GM19025 (cell line): ENCODE data around the gene DDX23.

Experiments
- ATAC-seq: cut with Tn5 transposase; IDR thresholded peaks from one replicate; pipeline ENCODE4 v1.9.1; 2021; ENCODE audit warnings: mild to moderate bottlenecking, low read depth, moderate library complexity; ENCODE audit not compliant: unreplicated experiment

DDX23 gene

DNA sequence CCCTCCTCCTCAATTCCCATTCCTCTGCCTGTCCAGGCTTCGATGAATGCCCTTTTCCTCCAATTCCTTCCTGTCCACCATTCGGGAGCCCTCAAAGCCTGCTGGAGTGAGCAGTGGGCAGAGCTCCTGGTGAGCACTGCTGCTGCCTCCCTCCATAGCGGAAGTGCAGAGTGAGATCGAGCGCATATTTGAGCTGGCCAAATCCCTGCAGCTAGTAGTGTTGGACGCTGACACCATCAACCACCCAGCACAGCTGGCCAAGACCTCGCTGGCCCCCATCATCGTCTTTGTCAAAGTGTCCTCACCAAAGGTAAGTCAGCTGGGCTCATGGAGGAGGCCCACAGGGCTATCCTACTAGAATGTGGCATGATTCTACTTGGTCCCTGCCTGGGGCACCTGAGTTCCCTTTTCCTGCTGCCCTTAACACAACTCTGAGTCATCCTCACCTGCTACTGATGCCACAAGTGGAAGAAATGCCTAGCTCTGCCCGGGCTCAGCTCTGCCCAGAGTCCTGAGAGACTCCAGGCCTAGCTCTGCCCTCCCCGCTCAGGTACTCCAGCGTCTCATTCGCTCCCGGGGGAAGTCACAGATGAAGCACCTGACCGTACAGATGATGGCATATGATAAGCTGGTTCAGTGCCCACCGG is 25.6 kb downstream of the DDX23 start:
- ATAC-seq = no peak

DNA sequence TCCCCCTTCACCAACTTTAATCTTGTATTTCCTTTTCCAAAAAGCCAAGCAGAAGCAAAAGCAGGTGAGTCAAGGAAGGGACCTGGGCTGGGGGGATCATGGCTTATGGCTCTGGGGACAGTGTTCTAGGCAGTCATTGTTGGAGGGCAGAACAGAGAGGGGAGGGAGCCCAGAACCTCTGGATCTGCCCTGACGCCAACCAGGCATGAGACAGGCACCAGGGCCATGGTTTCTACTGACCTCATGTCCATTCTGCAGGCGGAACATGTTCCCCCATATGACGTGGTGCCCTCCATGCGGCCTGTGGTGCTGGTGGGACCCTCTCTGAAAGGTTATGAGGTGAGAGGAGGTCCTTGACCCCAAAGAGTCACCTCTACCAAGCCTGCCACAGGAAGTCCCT is 27.1 kb downstream of the DDX23 start:
- no peak for ATAC-seq

- peak; percentile 54 for ATAC-seq
Measured at GRCh38 chr12:48824112-48824511, 27.9 kb downstream of the DDX23 start.

- ATAC-seq = no peak
Measured at GRCh38 chr12:48823281-48823680, 28.7 kb downstream of the DDX23 start.

DNA sequence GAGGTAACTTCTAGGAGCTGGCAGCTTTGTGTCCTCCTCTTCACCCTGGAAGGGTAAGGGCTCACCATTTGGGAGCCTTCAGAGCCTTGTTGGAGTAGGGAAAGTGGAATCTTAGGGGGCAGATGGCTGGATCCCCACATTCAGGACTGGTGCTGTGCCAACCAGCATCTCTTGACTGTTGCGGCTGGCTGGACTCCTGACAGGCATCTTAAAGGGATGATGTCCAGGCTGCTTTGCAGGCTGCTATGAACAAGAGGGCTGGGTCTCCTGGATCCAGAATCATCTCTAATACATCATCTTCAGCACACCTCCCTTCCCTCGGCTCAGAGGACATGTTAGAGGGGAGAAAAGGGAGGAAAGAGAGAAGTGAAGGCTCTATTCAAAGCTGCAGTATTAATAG is 29.3 kb downstream of the DDX23 start:
- ATAC-seq = no peak

DNA sequence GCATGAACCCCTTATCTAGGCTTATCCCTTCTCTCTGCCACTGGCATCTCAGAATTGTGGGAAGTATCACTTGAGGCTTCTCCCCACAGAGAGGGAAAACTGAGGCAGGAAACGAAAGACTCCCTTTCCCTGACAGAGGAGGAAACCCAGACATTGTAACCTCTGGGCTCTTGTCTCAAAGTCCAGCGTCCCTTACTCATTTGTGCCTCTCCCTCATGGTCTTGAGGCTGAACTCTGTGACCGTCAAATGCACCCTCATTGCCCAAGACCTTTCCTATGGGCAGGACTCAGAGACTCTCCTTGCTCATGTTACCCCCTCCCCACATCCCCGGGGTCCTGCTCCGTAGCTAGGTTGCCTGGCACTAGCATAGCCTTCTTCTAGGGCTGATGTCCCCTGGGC is 29.8 kb downstream of the DDX23 start:
- no peak for ATAC-seq

DNA sequence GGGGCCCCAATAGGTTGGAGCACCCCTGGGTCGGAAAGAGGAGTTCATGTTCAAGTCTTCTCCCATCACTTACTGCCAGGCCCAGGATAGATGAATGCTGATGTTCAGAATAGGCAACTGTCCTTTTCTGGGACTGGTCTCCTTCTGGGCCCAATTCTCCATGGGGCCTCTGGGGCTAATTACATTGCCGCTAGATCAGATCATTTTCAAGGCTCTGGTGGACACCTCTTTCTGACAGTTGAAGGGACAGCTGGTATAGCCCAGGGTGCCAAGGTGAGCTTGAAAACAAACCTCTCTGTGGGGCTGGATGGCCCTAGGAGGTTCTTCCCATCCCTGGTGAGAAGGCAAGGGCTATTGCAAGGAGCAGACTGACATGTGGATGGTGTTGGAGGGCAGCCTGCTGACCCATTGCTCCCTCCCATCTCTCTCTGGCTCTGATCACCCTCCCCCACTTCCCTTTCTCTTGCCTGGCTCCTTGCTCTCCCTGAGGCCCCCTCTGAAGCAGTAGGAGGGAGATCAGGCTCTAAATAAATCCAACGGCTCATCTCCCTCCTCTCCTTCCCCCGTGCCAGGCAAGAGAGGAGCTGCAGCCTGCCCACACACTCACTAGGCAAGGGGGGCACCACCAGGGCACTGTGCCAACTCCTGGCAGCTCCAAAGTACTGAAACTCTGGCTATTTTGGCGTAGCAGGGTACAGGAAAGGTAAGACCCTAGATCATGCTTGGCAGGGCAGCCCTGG is 31.8 kb downstream of the DDX23 start:
- ATAC-seq = no peak

- no peak for ATAC-seq
Measured at GRCh38 chr12:48818831-48819590, 33.0 kb downstream of the DDX23 start.

DNA sequence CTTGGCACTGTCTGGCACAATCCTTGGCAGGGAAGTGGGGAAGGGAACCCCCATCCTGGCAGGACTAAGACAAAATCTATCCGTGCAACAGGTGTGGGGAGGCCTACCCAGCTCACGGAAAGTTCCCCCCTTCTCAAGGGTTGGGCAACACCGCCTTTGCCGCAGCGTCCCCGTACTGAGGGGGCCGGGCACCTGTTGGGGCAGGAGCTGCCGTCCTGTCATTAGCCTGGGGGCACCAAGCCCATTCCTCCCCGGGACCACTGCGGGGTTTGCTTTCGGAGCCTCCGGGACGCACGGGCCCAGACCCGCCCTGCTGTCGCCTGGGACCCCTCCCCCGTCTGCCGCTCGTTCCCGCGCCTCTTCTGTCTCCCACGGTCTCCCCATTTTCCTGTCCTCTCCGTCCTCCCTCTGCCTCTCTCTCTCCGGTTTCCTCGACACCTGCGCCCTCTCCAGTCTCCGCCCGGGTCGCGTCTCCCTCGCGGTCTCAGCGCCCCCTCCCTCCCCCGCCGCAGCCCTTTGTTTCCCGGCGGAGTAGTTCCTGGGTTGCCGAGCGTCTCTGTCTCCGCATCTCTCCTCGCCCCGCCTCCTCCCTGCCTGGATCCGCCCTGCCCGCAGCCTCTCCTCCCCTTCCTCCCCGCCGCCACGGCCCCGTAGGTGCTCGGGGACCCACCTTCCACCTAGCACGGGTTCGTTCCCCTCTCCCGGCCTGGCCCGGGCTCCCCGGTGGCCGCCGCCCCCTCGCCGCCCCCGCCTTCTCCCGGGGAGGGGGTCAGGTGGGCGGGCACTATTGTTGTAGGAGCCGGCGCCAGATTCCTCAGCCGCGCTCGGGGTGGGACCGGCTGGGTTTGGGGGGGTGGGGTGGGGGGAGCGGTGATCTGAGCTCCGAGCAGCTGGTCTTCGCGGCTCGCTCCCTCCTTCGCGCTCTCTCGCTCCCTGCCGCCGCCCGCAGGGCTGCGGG is 33.8 kb downstream of the DDX23 start, which contains the start of gene CACNB3:
Gene CACNB3 (plus strand): TSS at position 624 of the 958 bp plus-strand sequence. CDS start 434 bp downstream, outside the sequence.
- peak; percentile 44 for ATAC-seq

DNA sequence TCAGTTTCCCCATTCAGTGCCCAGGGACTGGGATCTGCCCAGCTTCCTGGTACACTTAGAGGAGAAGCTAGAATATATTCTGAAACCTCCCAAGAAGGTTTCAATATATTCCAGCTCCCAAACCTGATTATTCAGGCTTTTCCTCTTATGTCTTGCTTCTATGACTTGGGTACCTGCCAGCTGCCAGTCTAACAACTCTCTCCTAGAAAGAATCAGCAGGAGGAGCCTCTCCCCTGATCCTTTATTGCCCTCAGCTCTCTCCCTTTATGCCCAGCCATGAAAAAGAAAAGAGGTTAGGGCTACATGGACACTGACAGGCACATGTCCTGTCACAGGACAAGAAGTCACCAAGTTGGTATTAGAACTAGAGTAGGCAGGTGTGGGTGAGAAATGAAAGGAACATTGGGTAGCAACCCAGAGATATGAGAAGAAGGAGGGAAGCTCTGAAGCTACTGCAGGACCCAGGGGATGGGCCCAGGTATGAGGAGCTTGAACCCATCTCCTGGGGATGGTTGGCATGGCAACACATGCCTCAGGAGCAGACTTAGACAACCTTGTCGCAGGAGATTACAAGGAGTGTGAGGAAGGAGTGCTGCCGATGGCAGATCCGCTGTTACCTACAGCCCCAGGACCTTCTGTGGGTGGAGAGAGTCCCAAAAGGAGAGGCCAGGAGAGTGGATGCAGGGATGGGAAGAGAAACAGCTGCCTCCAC is 35.7 kb downstream of the DDX23 start:
- no peak for ATAC-seq

- ATAC-seq = peak; percentile 34
Measured at GRCh38 chr12:48815126-48816110, 36.5 kb downstream of the DDX23 start.

DNA sequence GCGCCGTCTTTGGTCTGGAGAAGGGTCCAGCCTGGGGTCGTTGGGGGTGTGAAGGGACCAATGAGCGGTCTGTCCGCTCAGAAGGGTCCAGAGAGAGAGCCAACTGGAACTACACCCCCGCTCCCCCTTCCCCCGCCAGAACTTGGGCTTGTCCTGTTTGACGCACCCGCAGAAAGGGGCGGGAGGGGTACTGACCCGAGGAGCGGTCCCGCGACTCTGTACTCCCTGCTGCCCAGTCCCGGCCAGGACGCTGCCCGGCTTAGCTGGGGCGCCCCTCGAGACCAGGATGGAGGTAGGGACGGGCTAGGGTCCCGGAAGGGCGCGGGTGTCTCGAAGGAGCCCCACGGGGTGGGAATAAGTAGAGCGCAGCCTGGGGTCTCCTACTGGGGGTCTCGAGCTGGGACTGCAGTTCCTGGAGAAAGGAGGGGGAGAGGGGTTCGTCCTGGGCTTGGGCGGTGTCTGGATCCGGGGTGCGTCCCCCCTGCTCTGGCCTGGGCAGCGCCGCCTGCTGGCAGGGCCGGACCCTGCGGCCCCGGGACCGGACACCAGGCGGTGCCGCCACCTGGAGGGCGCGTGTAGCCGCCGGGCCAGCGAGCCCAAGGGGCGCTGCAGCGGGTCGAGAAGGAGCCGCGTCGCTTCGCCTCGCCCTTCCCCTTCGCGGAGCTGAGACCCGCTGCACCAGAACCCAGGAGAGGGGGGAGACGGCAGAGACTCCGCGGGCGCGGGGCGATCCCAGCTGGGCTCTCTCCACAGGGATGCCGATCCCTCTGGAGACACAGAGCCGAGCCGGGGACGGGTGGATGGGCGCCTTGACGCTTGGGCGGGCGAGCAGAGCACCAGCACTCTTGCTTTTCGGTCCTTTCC is 37.5 kb downstream of the DDX23 start:
- ATAC-seq = peak; percentile 71

GRCh38 chr12:48813465-48814261 is 38.3 kb downstream of the DDX23 start:
- ATAC-seq = no peak

- ATAC-seq = no peak
Measured at GRCh38 chr12:48812389-48812788, 39.6 kb downstream of the DDX23 start.

- ATAC-seq = no peak
Measured at GRCh38 chr12:48811437-48812090, 40.4 kb downstream of the DDX23 start.

DNA sequence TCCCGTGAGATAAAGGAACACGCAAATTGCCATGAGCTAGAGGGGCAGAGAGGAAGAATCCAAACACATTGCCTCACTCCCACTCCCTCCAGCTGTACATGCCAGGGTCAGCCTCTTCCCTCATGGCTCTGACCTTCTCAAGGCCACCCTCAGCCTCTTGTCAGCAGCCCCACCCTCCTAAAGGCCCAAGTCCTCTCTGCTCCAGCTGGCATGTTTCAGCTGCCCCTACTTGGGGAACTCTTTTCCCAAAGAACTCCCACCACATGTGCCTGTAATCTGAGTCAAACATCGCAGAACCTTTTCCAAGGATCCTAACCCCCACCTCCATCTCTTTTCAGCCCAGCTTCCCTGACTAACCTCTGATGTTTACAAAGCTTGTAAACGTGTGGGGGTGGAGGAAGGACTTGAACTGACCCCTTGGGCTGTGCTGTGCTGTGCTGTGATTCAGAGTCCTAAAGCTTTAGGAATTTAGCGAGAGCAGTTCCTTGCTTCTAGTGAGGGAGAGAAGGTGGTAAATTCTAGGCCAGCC is 41.0 kb downstream of the DDX23 start:
- ATAC-seq = no peak
